KMS-11 (cell line): ENCODE results near the gene WDR36.

Experiments used
- H2AFZ ChIP-seq: fragments of 200-600 bp; sonication (generic); 2 replicates; pipeline ENCODE4 v1.6.1; 2016; ENCODE audit warnings: antibody characterized with exemption, mixed run types, low read depth
- H3K27ac ChIP-seq: fragments of 200-600 bp; sonication (generic); 2 replicates; pipeline ENCODE4 v1.6.1; 2016; ENCODE audit warnings: mild to moderate bottlenecking, mixed run types
- H3K27me3 ChIP-seq: fragments of 200-600 bp; sonication (generic); 2 replicates; pipeline ENCODE4 v1.6.1; 2017; ENCODE audit warnings: mild to moderate bottlenecking, low read depth, mixed run types, moderate library complexity; ENCODE audit not compliant: insufficient read depth
- H3K36me3 ChIP-seq: fragments of 200-600 bp; sonication (generic); 2 replicates; pipeline ENCODE4 v1.6.1; 2017; ENCODE audit warnings: mild to moderate bottlenecking, mixed run types; ENCODE audit not compliant: insufficient read depth
- H3K4me1 ChIP-seq: fragments of 200-600 bp; sonication (generic); 2 replicates; pipeline ENCODE4 v1.6.1; 2016; ENCODE audit warnings: mild to moderate bottlenecking, low read depth, mixed run types; ENCODE audit not compliant: poor library complexity, severe bottlenecking
- H3K4me2 ChIP-seq: fragments of 200-600 bp; sonication (generic); 2 replicates; pipeline ENCODE4 v1.7.0; 2016; ENCODE audit warnings: mild to moderate bottlenecking, mixed run types
- H3K4me3 ChIP-seq: fragments of 200-600 bp; sonication (generic); IDR thresholded peaks from 2 replicates; pipeline ENCODE4 v1.6.1; 2017; ENCODE audit warnings: low read depth, low read length, mixed read lengths; ENCODE audit not compliant: insufficient read depth
- H3K79me2 ChIP-seq: fragments of 200-600 bp; sonication (generic); 2 replicates; pipeline ENCODE4 v1.6.1; 2016; ENCODE audit warnings: low read depth, mixed run types; ENCODE audit not compliant: insufficient read depth
- H3K9ac ChIP-seq: fragments of 200-600 bp; sonication (generic); 2 replicates; pipeline ENCODE4 v1.6.1; 2016; ENCODE audit warnings: mild to moderate bottlenecking, mixed run types
- H4K20me1 ChIP-seq: fragments of 200-600 bp; sonication (generic); 2 replicates; pipeline ENCODE4 v1.6.1; 2016; ENCODE audit warnings: mild to moderate bottlenecking, mixed run types; ENCODE audit not compliant: insufficient read depth
- CTCF ChIP-seq: fragments of 200-600 bp; sonication (generic); conservative IDR thresholded peaks from 2 replicates; pipeline ENCODE4 v1.6.1; 2017; ENCODE audit warnings: low read depth, mild to moderate bottlenecking, antibody characterized with exemption, low read length, moderate library complexity, mixed read lengths

Gene WDR36

GRCh38 chr5:111121926-111122325, 29.8 kb downstream of the WDR36 start:
- Histone ChIP-seq H3K36me3 (peaks cover 20% of the 10 kb centered on the region), H3K4me3 (no peak overlapping the region), H3K27ac (no peak overlapping the region), H2AFZ (no peak overlapping the region), H3K4me1 (no peaks in the 10 kb centered on the region), H4K20me1 (no peaks in the 10 kb centered on the region), H3K9ac (no peak overlapping the region), H3K79me2 (no peaks in the 10 kb centered on the region), H3K4me2 (no peak overlapping the region), H3K27me3 (no peaks in the 10 kb centered on the region)
- no peak for TF ChIP-seq CTCF

- Histone ChIP-seq H3K4me3 (no peak overlapping the region), H2AFZ (no peak overlapping the region), H3K9ac (no peak overlapping the region), H4K20me1 (no peaks in the 10 kb centered on the region), H3K79me2 (no peaks in the 10 kb centered on the region), H3K27me3 (no peaks in the 10 kb centered on the region), H3K4me1 (no peaks in the 10 kb centered on the region), H3K36me3 (peaks cover 25% of the 10 kb centered on the region), H3K4me2 (no peak overlapping the region), H3K27ac (no peak overlapping the region)
- TF ChIP-seq CTCF, result no peak
Measured at GRCh38 chr5:111122398-111122797, 30.2 kb downstream of the WDR36 start.

- Histone ChIP-seq H2AFZ (no peak overlapping the region), H4K20me1 (no peaks in the 10 kb centered on the region), H3K9ac (no peak overlapping the region), H3K27me3 (no peaks in the 10 kb centered on the region), H3K27ac (no peak overlapping the region), H3K79me2 (no peaks in the 10 kb centered on the region), H3K4me2 (no peak overlapping the region), H3K4me3 (no peak overlapping the region), H3K36me3 (peaks cover 25% of the 10 kb centered on the region), H3K4me1 (no peaks in the 10 kb centered on the region)
- TF ChIP-seq CTCF, result no peak
Measured at GRCh38 chr5:111124793-111125192, 32.6 kb downstream of the WDR36 start.

GRCh38 chr5:111126896-111127295, 34.7 kb downstream of the WDR36 start:
- Histone ChIP-seq H3K27me3 (no peaks in the 10 kb centered on the region), H2AFZ (no peak overlapping the region), H3K4me3 (no peak overlapping the region), H3K4me2 (no peak overlapping the region), H4K20me1 (no peaks in the 10 kb centered on the region), H3K27ac (no peak overlapping the region), H3K36me3 (peaks cover 20% of the 10 kb centered on the region), H3K79me2 (no peaks in the 10 kb centered on the region), H3K9ac (no peak overlapping the region), H3K4me1 (no peaks in the 10 kb centered on the region)
- TF ChIP-seq CTCF, result no peak
